T-helper 1 cell treated with Interleukin-12 subunit alpha and Interleukin-12 subunit beta and Interleukin-4 antibody, amounts not matched to agents 30 ng/mL and 1 ng/mL, for 36 hours (primary cell): ENCODE measurements around the gene ZNF286A. TPM values are rescaled to one million over a fixed set of nuclear protein-coding genes. Genes with fewer than 3 reads are reported as not detected.
"Not testable (repeated sequence)": the region's sequence is repeated elsewhere in the genome, so short reads cannot be mapped to it uniquely, and the experiment has no call there.

Experiments
- intact Hi-C: fragments of 100-400 bp; cut with micrococcal nuclease; formaldehyde crosslinking; loops from one replicate; pipeline ENCODE4 v1.15.1; 2024
- total RNA-seq: library from RNA; stranded (reverse); gene quantifications from 2 replicates; pipeline ENCODE4 v1.2.3, GENCODE V29; 2022

The ZNF286A gene
- total RNA-seq, 1 donor from 2014 or later, result 32.7 TPM

GRCh38 chr17:15698967-15699366, 585 bp upstream of the ZNF286A start:
- intact Hi-C loops, result loop anchor here (1.0 kb wide), 1 partner anchor 15 kb away; the partner anchor contains the start of gene TRIM16

GRCh38 chr17:15699937-15700336, 385 bp downstream of the ZNF286A start:
- intact Hi-C loops, result loop anchor here (1.0 kb wide), 1 partner anchor 16 kb away; the partner anchor contains the start of gene TRIM16

GRCh38 chr17:15704239-15704638, 4.7 kb downstream of the ZNF286A start:
- intact Hi-C loops, result not testable (repeated sequence)

- intact Hi-C loops, result not testable (repeated sequence)
Measured at GRCh38 chr17:15704813-15705212, 5.3 kb downstream of the ZNF286A start.

- intact Hi-C loops, result not testable (repeated sequence)
Measured at GRCh38 chr17:15708879-15709278, 9.3 kb downstream of the ZNF286A start.

- intact Hi-C loops, result not testable (repeated sequence)
Measured at GRCh38 chr17:15716601-15717563, 17.3 kb downstream of the ZNF286A start.

GRCh38 chr17:15730535-15730934, 31.0 kb downstream of the ZNF286A start:
- intact Hi-C loops, result not testable (repeated sequence)

GRCh38 chr17:15731900-15732299, 32.3 kb downstream of the ZNF286A start, which contains the start of gene TBC1D26:
Gene TBC1D26, plus strand, starts transcription at chr17:15732283. Its CDS starts 3,066 bp downstream, at chr17:15735349.
- intact Hi-C loops, result not testable (repeated sequence)

GRCh38 chr17:15733174-15733789, 33.7 kb downstream of the ZNF286A start:
- intact Hi-C loops, result not testable (repeated sequence)

- intact Hi-C loops, result not testable (repeated sequence)
Measured at GRCh38 chr17:15736578-15736977, 37.0 kb downstream of the ZNF286A start.

- intact Hi-C loops, result no loop called here
Measured at GRCh38 chr17:15738066-15738465, 38.5 kb downstream of the ZNF286A start.

- intact Hi-C loops, result not testable (repeated sequence)
Measured at GRCh38 chr17:15739259-15739658, 39.7 kb downstream of the ZNF286A start.

- intact Hi-C loops, result not testable (repeated sequence)
Measured at GRCh38 chr17:15740041-15740440, 40.5 kb downstream of the ZNF286A start.

- intact Hi-C loops, result no loop called here
Measured at GRCh38 chr17:15740570-15741120, 41.1 kb downstream of the ZNF286A start.

GRCh38 chr17:15741624-15742023, 42.1 kb downstream of the ZNF286A start:
- intact Hi-C loops, result no loop called here

GRCh38 chr17:15742051-15742795, 42.7 kb downstream of the ZNF286A start:
- intact Hi-C loops, result no loop called here

- intact Hi-C loops, result no loop called here
Measured at GRCh38 chr17:15742921-15743320, 43.4 kb downstream of the ZNF286A start.

GRCh38 chr17:15744074-15744676, 44.6 kb downstream of the ZNF286A start:
- intact Hi-C loops, result no loop called here

GRCh38 chr17:15744885-15745284, 45.3 kb downstream of the ZNF286A start:
- intact Hi-C loops, result no loop called here

GRCh38 chr17:15749403-15749802, 49.9 kb downstream of the ZNF286A start:
- intact Hi-C loops, result not testable (repeated sequence)
